HG02571 (cell line): ENCODE measurements around the gene RBM17.
"Not testable (repeated sequence)": the region's sequence is repeated elsewhere in the genome, so short reads cannot be mapped to it uniquely, and the experiment has no call there.

Source experiments
- ATAC-seq: cut with Tn5 transposase; IDR thresholded peaks from one replicate; pipeline ENCODE4 v1.9.1; 2021; ENCODE audit warnings: mild to moderate bottlenecking, moderate library complexity; ENCODE audit not compliant: unreplicated experiment

The RBM17 gene

DNA sequence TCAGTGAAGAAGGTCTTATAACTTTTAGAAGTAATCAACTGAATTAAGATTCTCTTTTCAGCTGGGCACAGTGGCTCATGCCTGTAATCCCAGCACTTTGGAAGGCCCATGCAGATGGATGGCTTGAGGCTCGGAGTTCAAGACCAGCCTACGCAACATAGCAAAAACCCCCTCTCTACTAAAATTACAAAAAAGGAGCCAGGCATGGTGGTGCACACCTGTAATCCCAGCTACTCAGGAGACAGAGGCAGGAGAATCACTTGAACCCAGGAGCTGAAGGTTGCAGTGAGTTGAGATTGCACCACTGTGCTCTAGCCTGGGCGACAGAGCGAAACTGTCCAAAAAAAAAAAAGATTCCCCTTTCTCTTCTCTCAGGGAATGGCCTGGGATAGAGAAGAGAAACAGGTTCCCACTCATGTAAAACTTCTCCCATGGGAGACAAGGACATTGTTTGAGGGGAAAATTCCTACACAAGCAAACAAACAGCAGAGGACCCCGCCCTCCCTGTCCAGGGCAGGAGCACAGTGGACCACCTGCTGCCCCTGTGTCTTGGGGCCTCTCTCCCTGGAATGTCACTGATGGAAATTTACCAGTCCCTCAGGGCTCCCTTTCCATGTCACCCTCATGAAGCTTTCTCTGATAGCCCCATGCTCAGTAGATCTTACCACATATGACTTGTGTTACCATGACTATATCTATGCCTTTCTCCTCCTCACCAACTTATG, 32.3 kb upstream of the RBM17 start:
- ATAC-seq, result no peak

DNA sequence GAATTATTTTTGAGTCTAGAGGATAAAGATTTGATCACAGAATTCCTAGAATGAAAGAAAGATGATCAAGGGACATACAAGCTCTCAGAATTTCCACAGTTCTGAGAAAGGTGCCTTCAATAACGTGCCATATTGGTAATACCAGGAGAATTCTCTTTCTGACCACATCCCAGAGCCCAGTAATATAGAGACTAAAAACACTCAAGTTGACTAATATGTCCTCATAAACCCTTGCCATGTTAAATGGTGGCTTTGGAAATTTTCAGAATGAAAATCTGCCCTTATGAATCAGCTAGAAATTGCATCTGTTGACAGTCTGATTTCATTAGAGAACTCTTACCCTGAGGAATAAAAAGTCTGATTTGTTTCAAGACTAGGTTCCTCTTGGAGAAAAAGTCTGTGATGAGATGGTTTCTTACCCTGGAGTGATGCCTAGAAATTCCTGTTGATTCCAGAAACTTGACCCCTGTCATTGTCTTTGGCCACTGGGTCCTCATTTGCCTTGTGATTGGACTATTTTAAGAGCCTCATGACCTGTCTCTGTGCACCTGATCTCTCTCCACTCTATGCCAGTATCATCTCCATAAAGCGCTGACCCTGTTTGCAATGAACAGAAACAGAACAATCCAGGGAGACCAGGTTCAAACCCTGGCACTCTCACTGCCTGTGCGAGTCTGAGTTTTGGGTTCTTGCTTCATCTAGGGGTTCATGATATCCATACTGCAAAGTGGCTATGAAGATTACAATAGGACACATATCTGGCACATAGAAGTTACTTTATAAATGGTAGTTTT, 30.0 kb upstream of the RBM17 start:
- ATAC-seq, result no peak

DNA sequence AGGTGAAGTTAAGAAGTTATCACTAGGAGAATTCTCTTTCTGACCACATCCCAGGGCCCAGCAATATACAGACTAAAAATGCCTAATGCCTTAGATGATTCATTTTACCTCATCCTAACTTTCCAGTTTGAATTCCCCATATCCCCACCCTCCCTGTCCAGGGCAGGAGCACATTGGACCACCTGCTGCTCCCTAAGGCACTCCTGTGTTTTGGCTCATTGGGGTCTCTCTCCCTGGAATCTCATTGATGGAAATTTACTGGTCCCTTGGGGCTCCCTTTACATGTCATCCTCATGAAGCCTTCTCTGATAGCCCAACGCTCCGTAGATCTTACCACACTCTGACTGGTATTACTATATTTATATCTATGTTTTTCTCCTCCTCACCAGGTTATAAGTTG, 29.3 kb upstream of the RBM17 start:
- ATAC-seq, result no peak

DNA sequence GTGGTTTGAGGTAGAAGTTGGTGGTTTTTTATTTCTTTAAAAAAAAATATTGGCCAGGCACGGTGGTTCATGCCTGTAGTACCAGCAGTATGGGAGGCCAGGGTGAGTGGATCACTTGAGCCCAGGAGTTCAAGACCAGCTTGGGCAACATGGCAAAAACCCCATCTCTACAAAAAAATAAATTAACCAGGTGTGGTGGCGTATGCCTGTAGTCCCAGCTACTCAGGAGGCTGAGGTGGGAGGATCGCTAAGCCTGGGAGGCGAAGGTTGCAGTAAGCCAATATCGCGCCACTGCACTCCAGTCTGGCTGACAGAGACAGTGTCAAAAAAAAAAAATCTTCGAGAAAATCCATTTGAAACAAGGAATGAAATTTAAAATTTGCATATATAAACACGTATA, 27.8 kb upstream of the RBM17 start:
- no peak for ATAC-seq

DNA sequence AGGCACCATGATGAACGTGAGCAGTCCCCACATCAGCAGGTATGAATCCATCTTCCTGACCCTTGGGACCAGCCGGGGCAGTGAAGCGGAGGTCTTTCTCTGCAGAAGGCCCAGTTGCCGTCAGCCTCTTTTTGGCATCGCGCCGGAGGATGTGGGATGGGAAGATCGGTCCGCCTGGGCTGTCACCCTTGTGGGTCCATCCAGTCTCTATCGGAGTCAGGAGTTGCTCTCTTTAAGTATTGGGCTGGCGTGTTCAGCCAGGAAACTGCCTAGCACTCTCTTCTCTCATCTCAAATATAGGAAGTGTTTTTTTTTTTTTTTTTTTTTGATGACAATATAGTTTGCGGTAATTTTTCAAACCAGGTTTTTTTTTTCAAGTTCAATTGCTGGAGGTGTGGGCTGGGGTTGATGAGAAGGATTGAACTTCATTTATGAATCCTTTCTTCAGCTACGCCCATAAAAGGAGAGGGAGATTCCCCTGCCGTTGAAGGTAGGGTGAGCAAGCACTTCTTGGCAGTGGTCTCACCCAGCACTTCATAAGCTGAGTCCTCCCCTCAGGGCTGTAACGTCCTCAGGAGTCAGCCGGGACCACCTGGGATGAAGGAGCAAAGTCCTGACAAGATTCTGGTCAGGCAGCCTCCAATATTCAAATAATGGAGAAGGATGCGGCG, 26.6 kb upstream of the RBM17 start, which contains the start of gene IL2RA:
IL2RA (minus strand) TSS at position 267 of the 671 bp plus-strand sequence; CDS start at position 51, 216 bp downstream.
- no peak for ATAC-seq

DNA sequence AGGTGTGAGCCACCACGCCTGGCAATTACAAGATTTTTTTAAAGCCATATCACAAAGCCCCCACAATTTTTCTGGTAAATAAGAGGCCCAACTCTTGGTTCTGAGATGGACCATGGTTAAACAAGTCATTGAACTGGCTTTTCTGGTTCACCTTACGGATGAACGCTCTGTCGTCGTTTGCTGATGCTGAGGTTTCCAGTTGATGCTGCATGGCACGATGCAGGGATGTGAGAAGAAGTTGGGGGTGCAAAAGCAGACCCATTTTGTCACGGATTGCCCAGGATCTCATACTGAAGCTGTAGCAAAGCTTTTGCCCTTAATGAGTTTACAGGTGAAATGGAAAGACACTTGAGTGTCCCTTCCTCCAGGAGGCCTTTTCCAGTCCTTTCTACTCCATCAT, 24.7 kb upstream of the RBM17 start:
- ATAC-seq, result no peak

DNA sequence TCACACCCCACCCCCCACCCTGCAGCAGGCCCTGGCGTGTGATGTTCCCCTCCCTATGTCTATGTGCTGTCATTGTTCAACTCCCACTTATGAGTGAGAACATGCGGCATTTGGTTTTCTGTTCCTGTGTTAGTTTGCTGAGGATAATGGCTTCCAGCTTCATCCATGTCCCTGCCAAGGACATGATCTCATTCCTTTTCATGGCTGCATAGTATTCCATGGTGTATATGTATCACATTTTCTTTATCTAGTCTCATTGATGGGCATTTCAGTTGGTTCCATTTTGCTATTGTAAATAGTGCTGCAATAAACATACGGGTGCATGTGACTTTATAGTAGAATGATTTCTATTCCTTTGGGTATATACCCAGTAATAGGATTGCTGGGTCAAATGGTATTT, 24.1 kb upstream of the RBM17 start:
- ATAC-seq, result not testable (repeated sequence)

DNA sequence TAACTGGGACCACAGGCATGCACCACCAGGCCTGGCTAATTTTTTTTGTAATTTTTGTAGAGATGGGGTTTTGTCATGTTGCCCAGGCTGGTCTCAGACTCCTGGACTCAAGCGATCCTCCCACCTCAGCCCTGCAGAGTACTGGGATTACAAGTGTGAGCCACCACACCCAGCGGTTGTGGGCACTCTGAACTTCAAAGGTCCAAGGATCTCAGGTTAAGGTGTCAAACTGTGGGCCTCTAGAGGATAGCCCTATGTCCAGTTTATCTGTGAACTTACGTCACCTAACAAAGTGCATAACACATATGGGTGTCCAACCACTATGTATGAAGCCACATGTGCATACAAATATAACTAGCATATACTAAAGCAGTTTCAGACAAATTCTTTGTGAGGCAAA, 23.4 kb upstream of the RBM17 start:
- ATAC-seq, result no peak

DNA sequence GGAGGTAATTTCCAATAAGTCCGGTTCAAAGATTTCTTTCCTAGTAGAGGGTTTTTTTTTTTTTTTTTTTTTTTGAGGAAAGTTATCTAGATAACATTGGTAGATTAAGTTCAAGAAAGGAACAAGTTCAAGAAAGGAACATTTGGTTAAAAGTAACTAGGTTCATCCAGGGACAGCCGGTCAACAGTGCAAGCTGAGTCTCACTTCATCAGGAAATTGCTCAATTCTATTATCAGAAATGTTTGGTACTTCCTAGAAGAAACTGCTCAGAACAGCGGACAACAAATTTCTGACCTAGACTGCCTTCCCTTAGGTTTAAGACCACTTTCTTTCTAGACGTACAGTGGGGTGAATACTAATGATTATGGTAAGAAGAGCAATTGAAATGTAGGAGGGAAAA, 23.0 kb upstream of the RBM17 start:
- ATAC-seq, result no peak

DNA sequence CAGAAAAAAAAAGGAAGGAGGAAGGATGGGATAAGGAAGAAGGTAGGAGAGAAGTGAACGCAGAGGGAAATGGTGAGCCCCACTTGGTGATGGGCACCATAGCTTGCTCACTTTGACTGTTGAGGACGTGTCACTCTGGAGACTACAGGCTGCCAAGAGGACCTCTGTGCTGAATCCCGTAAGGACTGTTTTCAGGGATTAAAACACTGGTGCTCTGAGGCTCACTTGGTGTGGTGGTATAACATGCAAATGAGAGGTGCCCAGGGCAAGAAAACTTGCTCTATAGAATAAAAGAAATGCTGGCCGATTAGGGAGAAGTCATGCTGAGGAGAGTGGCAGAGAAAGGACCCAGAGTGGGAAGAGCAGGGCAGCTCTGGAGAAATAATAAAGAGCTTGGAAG, 21.4 kb upstream of the RBM17 start:
- no peak for ATAC-seq

DNA sequence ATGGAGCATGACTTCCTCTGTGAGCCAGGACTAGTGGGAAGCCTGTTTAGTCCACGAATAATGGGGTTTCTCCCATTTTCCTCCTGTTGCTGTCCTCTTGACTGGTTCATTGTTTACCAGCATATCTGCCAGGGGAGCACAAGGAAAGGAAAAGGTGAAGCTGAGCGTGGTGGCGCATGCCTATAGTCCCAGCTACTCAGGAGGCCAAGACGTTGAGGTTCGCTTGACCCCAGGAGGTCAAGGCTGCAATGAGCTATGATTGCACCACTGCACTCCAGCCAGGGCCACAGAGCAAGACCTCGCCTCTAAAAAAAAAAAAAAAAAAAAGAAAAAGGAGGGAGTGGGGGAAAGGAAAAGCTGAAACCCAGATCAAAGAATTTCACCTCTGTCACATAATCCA, 20.8 kb upstream of the RBM17 start:
- no peak for ATAC-seq

DNA sequence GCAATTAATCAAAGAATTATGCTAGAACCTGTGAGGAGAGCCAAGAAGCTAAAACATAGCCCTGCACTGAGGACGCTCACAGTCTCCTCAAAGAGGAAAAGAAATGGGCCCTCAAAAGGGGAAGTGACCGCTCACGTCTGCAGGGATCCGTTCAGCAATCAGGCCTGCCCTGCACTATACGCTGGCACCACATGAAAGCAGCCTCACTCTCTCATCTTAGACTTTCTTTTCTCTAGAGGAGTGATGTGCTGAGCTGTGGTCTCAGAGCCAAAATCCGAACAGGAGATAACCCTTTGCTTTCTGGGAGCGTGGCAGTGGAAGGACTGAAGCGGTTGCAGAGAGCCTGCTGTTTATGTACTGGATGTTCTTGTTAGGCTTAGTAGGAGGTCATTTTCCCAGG, 20.4 kb upstream of the RBM17 start:
- ATAC-seq, result no peak

DNA sequence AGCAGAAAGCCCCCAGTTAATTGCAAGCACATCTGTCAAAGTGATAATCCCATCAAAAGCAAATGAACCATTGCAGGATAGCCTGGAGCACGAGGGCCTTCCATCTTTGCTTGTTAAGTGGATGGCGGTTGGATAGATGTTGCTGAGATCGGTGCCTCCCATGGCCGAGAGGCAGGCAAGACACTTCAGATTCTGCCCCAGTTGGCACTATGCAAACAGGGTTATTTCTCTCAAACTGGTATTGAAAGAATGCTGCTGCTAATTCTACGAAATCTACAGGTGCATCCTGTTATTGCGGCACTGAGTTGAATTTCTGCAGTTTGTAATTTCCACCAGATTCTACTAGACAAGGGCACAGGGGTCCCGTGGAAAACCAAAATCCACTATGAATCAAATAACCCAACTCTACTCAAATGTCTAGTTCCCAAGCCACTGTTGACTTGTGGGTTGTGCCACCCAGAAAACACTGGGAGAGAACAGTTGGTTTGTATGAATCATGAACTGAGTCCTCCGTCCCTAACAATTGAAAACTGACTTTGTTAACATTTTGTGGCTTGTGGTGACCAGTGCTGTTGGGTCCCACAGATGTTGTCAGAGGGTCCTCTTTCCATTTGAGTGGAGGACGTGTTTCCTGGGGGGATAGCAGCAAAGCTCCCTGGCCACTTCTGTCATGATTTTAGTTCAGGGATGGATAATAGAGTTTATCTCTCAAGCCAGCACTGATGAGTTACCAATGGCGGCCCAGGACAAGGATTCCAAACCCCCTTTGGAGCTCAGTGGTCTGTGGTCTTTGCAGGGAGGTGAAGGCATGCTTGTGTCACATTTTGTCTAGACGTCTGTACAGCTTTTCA, 19.5 kb upstream of the RBM17 start:
- ATAC-seq, result no peak

DNA sequence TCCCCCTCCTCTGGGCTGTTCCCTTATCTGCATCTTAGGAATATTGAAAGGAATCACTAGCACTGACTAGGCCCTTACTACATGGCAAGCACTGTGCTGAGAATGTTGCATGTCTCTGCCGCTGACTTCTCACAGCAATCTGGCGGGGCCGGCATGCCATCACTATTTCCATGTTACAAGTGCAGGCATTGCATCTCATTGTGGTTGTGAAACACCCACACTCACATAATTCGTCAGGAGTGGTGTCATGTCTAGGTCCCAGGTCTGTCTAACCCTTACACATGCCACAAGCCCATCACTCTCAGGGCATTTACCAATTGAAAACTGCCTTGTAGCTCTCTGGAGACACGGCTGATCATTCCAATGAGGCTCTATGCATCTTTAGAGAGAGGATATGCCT, 18.2 kb upstream of the RBM17 start:
- no peak for ATAC-seq

DNA sequence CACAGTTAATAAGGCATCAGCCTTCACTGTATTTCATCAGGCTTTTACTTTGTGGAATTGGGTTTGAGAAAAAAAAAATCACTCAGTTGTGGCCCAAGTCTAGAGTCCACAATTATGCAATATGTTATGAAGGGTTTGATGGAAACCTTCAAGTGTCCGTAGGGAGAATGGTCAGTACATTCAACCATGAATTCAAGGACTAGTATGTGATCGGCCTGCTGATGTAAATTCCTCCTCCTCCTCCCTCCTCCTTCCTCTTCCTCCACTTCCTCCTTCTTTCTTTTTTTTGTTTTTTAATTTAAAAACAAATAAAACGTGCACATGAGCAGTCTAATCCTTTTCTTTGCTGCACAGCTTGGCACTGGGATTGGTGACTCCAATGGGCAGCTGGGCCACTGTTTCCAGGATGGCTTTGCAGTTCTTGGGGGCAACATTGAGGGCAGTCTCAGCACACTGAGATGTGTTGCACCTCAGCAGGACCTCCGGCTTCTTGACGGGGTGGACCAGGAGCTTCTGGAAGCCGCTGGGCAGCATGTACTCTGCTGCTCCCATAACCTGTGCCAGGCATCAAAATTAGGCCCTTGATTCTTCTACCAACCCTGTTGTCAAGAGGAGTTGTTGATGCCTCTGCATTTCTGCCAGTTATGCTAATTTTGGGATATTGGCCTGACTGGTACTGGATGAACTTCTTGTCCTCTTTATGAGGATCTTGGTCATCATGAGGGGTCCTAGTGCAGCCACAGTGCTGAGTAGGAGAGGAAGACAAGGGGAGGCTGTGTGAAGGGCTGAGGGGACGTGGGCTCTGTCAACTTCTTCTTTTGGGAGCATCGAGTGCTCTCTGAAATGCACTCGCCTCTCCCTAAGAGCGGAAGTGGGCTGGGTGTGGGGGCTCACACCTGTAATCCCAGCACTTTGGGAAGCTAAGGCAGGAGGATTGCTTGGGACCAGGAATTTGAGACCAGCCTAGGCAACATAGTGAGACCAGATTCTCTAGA, 17.4 kb upstream of the RBM17 start:
- ATAC-seq, result no peak

DNA sequence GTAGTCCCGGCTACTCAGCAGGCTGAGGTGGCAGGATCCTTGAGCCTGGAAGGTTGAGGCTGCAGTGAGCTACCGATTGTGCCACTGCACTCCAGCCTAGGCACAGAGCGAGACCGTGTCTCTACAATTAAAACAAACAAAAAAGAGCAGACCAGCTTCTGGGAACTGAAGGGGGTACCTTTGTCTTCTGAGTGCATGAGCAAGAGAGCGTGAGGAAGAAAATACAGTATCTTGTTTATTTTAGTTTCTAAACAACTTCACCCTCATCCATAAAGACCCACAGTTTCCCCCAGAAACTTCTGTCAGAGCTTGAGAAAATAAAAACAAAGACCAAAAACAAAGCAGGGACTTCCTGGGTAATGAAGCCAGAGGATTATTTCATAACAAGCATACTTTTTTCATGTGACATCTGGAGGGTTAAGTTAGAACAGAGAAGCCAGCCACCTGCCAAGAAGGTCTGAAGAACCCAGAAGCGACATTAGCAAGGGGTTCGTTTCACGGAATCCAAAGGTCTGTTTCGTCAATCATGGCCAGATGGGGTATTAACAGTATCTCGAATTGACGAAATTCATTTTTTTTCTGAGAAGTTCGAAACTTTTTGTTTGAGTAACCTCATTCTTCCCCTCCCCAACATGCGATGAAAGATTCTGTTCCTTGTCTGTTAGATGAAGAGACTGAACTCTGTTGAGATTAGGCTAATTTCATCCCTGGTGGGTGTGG, 16.5 kb upstream of the RBM17 start:
- ATAC-seq, result peak; percentile 54

DNA sequence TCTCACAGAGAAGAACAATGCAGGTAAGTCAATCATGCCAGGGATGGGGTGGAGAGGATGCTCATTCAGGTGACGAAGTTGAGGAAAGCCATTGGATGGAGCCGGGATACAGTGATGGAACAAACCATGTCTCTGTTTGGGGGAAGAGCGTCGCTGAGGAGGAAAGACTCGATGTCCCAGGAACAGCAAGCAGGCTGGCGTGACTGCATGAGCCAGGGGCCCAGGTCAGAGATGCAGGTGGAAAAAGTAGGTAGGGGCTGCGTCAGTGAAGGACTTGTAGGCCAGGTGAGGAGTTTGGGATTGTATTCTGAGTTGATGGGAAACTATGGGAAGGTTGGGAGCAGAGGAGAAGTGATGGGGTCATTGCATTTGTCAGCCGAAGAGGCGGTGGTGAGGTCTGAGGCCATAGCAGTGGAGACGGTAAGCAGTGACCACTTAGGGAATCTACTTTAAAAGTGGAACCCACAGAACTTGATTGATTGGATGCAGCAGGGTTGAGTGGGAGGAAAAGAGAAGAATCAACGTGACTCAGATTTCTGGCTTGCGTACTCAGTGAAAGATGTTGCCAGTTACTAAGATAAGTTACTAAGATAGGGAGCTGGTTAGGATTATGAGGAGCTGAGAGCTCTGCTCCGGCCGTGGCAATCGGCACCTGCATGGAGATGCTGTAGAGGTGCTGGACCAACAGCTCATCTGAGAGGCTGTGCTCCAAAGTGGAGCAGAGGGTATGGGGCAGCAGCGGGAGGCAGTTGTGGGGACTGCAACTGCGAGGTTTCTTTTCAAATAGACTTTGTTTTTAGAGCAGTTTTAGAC, 14.1 kb upstream of the RBM17 start:
- ATAC-seq, result no peak

DNA sequence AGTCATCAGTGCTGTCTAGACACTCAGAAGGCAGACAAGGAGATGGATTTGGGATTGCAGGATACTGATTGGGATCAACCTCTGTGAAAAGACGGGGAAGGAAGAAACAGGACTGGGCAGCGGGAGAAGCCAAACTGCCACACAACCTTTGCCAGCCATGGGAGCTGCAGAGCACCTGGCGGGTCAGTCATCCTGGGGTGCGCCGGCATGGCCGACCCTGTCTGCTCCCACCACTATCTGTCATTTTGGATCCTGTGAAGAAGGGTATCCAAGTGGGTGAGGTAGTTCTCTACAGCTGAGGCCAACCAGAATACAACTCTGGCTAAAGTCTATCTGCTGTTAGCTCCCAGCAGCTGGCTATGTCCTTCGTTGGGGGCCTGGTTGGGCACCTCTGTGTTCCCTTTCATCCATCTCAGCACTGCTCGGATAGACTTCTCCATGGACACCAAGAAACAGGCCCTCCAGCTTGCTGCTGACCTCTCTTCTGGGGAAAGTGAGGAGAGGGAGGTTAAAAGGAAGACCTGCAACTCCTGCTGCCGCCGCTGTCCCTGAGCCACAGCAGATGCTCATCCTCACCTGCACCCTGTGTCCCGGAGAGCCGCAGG, 11.7 kb upstream of the RBM17 start:
- no peak for ATAC-seq
